ENCODE results near the gene RFXANK.
"Not testable (repeated sequence)": the region's sequence is repeated elsewhere in the genome, so short reads cannot be mapped to it uniquely, and the experiment has no call there.

Gene RFXANK, protein sequence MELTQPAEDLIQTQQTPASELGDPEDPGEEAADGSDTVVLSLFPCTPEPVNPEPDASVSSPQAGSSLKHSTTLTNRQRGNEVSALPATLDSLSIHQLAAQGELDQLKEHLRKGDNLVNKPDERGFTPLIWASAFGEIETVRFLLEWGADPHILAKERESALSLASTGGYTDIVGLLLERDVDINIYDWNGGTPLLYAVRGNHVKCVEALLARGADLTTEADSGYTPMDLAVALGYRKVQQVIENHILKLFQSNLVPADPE

DNA sequence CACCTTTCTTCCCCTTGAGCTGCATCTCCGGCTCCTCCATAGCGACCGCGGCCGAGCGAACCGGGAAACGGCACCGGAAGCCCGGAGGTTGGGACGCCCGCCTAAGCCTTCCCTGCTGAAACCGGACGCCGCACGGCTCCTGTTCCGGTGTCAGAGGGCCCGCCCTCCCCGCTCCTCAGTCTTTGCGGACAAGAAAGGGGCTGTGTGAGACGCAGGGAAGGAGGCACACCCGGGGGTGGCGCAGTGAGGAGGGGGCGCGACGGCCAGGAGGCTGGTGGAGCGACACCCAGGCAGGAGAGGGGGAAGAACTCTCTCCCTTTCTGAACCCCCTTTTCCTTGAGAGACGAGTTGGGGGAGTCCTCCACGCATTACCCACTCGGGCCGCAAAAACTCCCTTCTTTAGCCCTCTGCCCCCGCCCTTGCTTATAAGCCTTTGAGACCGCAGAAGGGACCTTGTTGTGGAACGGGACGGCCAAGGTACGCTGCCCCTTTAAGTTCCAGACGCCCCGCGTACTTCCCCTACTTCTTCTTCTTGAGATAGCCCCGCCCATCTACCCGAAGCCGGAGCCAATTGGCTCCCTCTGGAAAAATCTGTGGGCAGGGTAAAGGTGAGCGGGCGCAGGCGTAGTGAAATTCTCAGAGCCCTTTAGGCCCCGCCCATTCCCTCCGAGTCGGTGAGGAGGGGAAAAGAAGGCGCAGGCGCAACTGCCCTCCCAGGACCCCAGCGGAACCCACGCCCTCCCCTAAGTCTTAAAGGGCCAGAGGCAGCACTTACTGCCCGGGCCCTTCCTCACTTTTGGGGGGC, at the start of gene RFXANK, which contains the start of gene BORCS8:
Gene RFXANK (plus strand): TSS at position 181 of the 805 bp plus-strand sequence. CDS start 1,689 bp downstream, outside the sequence.
Gene BORCS8 (minus strand): TSS at position 75 of the 805 bp plus-strand sequence. CDS start 35 bp downstream, at position 40.
- peak; percentile 84 for FAIRE-seq

DNA sequence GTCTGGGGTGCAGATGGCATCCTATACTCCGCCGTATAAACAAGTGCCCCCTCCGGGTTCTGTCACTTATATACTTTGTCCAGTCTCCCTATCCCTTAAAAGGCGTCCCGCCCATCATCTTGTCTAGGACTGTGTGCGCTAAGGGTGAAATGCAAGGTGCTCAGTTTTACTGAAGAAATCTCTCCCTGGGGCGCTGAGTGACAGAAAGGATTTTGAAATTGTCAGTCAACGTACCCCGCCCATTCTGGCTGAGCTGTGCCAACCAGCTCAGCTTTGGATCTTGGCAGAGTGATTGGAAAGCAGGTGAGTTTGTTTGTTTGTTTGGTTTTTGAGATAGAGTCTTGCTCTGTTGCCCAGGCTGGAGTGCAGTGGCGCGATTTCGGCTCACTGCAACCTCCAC, 49.7 kb upstream of the RFXANK start:
- FAIRE-seq: no peak

DNA sequence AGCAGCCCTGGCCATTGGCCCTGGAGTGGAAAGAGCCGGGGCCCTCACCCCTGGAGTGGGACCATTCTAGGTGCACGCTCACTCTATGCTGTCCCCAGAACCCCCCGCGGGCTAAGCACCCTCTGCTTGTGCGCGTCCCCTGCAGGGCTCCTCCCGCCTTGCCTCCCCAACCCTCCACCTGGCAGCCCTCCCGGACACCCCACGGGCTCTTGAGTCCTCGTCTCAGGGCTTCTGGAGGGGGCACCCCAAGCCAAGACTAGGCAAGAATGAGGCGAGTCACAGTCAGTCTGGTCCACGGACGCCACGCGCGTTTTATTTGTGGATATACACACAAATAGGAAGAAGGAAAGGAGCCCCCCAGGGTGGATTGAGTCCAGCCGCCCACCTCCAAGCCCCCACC, 46.8 kb upstream of the RFXANK start:
- no peak for FAIRE-seq

DNA sequence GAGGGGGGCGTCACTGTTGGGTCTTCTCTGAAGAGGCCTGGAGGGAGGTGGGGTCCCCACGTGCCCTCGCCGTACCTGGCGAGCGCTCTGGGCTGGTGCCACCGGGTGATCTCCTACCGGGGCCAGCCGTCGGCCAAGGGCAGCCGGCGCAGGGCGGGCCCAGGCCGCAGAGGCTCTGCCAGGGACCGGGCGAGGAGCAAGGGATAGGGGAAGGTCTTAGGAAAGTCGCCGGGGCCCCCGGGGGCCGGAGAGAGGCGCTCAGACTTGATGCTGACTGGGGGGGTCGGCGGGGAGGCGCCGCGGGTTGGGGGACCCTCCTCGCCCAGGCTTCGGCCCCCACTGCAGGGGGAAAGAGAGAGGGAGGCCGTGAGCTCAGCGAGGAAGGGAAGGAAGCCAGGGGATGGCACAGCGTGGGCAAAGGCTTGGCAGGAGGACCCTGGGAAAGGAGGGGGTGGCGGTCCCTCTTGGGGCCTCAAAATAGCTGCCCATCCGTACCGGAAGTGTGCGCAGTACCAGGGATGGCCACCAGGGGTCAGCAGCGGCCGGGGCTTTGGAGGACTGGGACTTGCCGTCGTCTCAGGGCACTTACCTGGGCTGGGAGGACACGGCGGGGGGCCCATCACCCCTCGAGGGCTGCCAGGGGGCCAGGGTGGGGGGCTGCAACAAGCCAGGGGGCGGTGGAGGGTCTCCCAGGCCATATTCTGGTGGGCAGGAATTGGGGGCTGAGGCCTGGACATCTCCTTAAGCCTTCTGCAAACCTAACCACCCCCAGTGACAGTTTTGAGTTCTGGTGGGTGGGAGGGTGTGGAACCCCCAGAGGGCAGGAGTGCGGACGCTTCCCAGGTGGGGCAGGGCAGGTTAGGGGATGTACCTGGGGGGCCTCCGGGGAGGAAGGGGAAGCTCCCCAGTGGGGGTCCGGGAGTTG, 46.1 kb upstream of the RFXANK start:
- no peak for FAIRE-seq

DNA sequence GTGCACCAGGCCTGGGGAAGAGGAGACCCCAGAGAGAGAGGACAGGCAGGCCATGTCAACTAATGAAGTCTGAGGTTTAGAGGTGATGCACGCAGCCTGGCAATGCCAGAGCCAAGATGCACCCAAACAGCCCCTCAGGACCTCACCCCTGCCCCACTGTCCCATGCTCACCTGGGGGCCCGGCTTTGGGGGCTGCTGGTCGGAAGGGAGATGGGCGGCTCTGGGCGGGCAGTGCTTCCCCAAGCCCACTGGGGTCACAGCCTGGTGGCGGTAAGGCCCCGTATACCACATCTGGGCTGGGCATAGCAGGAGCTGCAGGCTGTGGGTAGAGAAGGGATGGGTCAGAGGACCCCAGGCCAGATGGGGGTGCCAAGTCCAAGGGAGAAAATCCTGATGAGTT, 45.2 kb upstream of the RFXANK start:
- no peak for FAIRE-seq

DNA sequence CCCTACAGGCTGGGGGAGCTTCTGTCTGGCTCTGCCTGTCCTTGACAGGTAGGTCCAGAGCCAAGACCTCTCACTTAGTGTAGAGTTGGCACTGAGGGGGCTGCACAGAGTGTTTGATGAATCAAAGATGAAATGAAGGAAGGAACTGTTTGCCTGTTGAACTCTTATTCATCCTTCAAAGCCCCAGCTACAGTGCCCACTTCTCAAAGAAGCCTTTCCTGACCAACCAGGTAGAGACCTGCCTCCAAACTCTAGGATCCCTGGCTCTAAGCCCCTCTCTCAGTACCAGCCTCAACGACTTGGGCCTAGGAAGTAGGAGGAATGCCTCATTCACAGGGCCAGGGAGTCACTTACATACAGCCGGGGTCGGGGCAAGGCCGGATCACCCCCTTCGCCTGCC, 44.7 kb upstream of the RFXANK start:
- FAIRE-seq: no peak

DNA sequence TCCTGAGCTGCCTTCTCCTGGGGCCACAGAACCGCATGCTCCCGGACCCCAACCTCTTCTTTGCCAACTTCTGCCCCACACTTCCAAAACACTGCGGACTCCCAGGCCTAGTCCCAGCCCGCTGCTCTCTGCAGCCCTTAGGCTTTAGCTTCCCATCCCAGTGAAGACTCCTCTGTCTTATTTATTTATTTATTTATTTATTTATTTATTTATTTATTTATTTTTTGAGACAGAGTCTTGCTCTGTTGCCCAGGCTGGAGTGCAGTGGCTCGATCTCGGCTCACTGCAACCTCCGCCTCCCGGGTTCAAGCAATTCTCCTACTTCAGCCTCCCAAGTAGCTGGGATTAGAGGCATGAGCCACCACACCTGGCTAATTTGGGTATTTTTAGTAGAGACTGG, 43.6 kb upstream of the RFXANK start:
- not testable (repeated sequence) for FAIRE-seq

DNA sequence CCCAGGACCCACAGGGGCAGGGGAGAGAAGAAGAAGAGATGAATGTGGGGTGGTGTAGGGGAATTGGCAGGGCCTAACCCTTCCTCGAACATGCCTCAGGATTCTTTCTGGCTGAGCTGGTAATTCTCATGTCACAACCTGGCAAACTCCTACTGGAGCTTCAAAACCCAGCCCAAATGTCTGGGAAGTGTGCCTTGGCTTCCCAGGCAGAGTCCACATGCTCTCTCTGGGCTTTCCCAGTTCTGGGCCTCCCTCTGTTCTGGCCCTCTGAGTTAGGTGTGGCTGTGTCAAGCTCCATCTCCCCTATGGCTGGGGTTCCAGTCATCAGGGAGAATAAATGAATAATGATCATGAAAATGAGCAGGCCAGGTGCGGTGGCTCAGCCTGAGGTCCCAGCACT, 42.6 kb upstream of the RFXANK start:
- FAIRE-seq: no peak

DNA sequence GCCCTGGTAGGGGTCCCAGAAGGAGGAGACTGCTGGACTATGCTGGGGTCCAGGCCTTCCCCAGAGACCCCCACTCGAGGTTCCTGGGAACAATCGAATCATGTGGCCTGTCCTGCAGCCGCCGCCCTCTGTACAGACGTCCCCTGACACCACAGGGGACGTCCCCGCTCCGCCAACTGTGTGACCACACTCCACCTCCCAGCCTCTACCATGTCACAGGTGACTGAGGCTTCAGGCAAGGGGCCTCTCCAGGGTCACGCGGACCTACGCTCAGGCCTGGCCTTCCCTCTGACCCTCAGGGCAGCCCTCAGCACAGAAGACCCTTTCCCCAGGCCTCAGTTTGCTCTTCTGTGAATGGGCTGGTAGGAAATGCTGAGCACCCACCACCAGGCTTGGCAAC, 40.6 kb upstream of the RFXANK start:
- no peak for FAIRE-seq

DNA sequence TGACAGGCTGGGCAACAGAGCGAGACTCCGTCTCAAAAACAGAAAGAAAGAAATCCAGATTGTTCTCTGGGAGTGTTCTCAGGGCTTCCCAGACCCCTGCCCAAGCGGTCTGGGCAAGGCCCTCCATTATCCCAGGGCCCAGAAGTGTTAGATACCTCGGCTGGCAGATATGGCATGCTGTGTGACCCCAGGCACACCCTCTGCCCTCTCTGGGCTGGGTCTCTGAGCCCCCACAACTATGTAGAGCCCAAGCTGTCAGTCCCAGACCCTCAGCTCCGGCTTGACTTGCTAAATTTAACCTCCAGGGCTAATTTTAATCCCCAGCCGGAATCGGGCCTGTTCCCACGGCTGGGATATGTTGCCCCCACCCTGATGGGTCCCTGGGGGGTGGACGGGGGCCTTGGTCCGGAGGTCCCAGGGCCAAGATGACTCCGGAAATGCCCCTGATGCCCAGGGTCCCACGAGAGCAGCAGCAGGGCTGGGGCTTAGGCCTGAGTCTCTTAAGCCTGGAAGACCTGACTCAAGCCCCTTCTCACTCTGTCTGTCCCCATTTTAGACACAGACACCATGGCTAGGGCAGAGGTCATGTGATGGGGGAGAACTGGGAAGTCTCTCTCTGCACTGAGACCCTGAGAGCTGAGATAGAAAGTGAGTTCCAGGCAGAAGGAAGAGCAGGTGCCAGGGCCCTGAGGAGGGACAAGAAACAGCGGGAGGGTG, 39.2 kb upstream of the RFXANK start:
- FAIRE-seq: no peak

DNA sequence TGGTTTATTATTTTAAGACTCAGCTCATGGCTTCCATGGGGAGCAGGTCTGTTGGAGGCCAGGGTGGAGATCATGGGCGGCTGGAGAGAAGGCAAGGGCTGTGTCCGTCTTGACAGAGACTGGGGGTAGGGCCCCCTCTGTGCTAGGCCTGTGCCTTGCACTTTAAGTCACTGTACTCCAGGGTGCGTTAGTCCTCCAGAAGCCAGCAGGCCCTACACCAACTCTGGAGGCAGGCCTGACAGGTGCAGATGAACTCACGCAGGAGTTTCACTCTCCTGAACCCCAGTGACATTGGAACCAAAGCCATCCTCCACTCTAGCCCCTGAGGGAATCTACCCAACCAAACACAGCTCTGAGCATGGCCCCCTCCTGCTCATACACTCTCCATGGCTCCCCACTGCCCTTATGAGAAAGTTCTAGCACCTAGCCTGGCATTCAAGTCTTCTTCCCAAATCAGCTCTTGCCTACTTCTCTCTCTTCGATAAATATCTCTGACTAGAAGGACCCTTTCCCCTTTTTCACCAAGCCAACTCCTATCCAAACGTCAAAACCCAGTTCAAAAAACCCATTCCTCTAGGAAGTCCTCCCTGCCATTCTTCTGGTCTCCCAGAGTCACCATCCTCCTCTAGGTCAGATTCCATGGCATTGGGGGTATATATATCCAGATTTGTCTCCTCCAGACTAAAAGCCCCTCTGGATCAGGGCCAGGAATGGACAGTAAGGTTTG, 37.1 kb upstream of the RFXANK start:
- no peak for FAIRE-seq

DNA sequence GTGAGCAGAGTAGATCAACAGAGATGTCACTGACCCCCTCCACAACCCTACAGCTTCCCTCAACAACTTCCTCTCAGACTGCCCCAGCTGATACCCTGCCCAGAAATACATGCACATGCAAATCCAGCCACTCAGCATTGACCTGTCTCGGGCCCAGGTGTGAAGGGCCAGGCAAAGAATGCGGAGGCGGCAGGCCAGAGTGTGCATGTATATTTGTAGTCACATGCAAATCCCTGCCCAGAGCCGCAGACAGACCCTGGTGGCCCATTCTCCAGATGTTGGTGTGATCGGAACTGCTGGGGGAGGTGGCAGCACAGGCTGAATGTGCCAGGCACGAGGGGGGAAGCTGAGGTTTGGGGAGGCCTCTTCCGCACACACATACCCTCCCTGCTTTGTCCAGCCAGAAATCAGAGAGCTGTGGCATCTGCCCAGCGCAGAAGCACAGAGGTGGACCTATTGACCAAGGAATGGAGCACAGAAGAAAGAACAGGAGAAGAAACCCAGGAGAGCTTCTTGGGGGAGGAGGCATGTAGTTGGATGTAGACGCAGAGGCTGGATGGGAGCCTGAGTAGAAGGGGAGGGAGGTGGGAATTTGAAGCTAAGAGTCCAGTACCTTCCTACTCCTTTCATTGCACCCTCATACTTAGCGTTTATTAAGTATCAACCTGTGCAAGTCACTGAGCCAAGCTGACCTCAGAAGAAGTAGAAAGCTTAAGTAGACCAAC, 36.4 kb upstream of the RFXANK start:
- no peak for FAIRE-seq

DNA sequence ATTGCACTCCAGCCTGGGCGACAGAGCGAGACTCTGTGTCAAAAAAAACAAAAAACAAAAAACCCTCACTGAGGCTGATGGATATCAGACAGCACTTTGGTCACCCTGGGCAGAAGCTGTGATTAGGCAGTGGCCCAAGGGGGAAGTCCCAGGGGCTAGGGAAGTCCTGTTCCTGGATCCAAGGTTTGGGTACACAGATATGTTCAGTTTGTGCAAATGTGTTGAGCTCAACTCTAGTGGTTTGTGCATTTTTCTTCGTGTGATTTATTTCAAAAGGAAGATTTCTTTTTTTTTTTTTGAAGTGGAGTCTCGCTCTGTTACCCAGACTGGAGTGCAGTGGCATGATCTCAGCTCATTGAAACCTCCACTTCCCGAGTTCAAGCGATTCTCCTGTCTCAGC, 34.2 kb upstream of the RFXANK start:
- FAIRE-seq: no peak

DNA sequence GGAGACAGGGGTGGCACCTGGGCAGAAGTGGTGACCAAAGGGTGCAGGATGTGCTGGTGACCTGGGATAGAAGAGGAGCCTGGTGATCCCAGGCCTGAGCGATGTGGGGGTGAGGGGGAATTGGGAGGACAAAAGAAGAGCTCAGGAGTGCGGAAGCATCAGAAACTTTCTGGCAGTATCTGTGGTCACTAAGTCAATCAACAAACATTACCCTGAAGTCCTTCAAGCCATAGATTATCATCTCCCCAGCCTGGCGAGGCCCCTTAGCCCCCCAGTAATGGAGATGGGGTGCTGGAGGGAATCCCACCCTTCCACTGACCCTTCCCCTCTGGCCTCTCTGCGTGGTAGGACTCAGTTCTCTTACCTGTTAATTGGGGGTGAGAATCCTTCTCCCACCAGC, 32.5 kb upstream of the RFXANK start:
- FAIRE-seq: no peak

DNA sequence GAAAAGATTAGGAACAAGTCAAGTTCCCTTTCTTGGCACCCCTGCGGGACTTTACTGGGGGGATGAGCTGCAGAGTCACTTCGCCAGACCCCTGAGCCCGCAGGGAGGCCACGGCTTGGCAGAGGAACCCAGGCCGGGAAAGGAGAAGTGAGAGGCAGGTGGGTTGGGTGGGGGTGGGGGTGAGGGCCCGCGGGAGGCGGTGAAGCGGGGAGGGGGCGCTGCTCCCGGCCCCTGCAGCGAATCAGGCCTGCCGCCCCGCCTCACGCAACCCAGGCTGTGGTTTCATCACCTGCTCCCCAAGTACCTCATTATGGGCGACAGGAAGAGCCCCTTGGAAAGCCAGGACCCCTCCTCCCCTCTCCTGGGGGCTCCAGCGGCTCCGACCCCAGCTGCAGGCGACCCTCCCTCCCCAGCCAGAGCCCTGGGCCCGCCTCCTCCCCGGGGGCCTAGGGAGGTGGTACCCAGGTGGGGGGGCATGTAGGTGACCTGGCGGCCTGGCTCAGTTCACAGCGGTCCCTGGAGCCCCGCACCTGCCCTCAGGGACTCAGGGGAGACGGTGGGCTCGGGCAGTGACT, 31.5 kb upstream of the RFXANK start:
- no peak for FAIRE-seq

DNA sequence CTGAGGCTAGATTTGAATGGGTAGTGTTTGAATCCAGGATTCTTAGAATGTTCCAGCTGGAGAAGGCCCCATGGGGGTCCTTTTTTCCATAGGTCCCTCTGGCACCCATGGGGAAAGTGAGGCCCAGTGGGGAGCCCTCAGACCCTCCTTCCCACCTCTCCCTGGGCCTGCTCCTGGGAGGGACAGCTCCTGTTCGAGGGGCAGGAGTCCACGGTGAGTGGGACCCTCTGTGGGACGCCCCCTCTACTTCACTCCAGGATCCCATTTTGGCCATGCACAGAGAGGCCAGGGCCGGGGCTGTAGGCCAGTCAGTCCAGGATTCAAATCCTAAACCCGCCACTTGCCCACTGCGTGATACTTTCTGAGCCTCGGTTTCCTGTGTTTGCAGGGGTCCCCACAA, 29.6 kb upstream of the RFXANK start:
- FAIRE-seq: no peak

DNA sequence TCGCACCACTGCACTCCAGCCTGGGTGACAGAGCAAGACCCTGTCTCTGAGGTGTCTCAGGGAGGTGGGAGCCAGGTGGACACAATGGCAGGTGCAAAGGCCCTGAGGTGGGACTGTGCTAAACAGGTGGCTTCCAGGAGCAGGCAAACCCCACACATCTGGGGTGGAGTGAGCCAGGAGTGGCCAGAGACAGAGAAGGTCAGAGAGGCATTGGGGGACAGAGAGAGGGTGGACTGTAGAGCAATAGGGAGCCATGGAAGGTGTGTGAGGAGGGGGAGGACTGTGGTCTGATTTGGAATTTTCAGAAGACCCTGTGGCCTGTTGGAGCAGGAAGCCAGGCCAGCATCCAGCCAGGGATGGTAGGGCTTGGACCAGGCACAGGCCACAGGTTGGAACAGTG, 26.7 kb upstream of the RFXANK start:
- no peak for FAIRE-seq

DNA sequence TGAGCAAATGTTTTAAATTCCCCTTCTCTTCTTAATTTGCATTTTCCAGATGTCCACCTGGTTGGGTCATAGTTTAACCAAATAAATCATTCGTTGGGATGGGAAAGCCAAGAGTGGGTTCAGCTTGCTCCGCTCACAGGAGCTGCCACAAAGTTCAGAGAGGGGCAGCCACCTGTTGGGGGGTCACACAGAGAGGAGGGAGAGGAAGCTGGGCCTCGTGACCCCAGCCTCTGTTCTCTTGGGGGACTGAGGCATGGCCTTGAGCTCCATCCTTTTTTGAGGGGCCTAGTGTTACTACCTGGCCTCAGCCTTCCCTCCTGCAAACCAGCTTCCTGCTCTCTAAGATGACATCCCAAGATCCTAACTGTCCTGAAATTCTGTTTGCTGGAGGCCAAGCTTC, 24.4 kb upstream of the RFXANK start:
- FAIRE-seq: no peak

DNA sequence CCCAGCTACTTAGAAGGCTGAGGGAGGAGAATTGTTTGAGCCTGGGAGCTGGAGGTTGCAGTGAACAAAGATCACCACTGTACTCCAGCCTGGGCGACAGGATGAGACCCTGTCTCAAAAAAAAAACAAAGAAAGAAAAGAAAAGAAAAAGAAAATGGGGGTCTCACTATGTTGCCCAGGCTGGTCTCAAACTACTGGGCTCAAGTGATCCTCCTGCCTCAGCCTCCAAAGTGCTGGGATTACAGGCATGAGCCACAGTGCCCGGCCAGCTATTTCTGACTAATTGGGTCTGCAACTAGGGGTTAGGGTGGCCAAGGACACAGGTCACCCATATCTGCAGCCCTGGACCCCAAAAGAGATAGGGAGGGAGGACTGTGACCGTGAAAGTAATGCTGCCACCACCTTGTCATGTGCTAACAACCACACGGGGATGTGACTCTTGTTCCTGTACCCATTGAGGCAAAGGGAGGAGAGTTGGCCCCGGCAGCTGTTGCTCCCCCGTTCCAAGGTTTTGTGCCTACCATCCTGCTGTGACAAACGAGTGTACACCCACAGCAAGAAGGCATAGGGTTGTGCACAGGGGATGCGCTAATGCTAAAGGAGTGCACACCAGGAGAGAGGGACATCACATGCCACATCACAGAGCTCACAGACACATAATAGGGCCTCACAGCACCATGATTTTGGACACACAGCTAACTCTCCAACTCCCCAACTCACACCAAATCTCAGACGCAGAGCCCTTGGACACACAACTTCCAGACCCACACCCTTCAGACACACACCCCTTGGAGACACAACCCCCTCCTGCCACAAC, 22.6 kb upstream of the RFXANK start:
- FAIRE-seq: no peak

All from islet of Langerhans (tissue), 1 donor.